GM12872 (cell line): ENCODE data around the gene CDC42.

Source experiments
- TF ChIP-seq, protein P1 (sequence below): IDR thresholded peaks from 3 replicates; pipeline ENCODE4 v1.5.1; 2011; ENCODE audit warnings: low read depth, mild to moderate bottlenecking, low read length, moderate library complexity; ENCODE audit not compliant: insufficient read depth

The CDC42 gene

DNA sequence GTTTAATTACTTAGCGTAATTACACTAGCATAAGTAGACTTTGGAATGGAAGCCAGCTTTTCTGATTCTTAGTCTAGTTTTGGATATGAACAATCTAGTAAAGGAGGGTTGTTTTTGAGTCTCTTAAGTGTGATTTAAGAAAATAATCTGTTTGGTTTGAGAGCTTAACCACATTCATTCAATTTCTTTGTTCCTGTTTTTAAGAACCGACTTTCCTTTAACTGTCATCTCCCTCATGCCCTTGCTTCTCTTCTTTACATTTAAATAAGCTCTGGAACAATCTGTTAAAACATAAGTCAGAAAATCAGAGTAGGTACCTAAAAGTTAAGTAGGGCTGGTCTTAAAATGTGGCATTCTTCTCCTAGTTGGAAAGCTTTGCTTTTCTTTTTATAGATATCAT lies 27.7 kb downstream of the CDC42 start:
- TF ChIP-seq, protein P1, sequence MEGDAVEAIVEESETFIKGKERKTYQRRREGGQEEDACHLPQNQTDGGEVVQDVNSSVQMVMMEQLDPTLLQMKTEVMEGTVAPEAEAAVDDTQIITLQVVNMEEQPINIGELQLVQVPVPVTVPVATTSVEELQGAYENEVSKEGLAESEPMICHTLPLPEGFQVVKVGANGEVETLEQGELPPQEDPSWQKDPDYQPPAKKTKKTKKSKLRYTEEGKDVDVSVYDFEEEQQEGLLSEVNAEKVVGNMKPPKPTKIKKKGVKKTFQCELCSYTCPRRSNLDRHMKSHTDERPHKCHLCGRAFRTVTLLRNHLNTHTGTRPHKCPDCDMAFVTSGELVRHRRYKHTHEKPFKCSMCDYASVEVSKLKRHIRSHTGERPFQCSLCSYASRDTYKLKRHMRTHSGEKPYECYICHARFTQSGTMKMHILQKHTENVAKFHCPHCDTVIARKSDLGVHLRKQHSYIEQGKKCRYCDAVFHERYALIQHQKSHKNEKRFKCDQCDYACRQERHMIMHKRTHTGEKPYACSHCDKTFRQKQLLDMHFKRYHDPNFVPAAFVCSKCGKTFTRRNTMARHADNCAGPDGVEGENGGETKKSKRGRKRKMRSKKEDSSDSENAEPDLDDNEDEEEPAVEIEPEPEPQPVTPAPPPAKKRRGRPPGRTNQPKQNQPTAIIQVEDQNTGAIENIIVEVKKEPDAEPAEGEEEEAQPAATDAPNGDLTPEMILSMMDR = no peak

- TF ChIP-seq, protein P1 = no peak
Measured at GRCh38 chr1:22088331-22088730, 35.8 kb downstream of the CDC42 start.

DNA sequence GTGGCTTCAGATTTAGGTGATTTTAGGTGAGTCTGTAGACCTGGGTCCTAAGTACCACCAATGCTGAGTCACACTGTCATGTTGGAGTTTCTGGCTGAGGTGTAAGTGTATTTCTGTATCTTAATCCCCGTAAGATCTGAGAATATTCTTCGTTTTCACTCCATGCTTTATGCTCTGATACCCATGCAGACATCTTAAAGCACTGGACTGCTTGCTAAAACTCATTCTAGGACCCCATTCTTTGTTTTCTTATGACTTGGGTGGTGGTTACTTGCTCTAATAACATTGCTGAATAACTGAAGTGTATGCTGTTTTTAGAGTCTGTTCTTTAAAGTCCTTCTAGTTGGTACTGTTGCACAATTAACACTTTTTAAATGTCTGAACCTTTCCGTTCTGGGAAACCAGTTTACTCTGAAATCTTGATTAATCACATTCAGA lies 36.6 kb downstream of the CDC42 start:
- TF ChIP-seq, protein P1 = no peak

- TF ChIP-seq, protein P1 = no peak
Measured at GRCh38 chr1:22089787-22090186, 37.3 kb downstream of the CDC42 start.

DNA sequence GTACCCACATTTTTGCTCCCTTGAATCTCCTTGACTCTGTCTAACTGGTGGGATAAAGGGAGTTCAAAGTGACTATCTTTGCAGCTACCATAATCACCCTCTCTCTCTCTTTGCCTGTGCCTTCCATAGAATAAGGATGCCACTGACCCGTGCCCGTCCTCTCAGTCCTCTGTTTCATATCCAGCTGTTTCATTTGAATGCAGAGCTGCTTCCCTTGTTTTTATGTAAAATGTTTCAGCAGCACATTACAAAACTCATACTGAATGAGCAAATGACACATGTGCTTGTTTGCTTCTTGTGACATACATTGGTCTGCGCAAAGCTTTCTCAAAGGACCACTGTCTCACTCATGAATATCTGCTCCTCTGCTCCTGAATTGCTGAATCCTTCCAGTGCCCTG lies 38.4 kb downstream of the CDC42 start:
- TF ChIP-seq, protein P1 = no peak

DNA sequence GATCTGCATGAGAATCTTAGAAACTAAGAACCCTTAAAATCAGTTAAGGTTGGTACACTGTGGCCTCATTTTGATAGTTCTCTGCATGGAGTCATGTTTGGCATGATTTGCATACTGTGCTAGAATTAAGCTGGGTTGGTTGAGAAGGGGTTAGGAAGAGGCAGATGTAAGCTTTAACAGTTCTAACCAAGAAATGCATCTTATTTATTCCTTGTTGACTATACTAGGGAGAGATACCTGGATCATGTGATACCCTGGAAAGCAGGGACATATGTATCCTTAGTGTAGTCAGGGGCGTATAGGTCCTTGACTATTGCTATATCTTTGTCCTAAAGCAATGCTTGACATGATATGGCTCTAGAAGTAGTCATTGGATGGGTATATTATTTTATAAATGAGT lies 41.0 kb downstream of the CDC42 start:
- TF ChIP-seq, protein P1 = no peak

- TF ChIP-seq, protein P1 = no peak
Measured at GRCh38 chr1:22096036-22096435, 43.5 kb downstream of the CDC42 start.

DNA sequence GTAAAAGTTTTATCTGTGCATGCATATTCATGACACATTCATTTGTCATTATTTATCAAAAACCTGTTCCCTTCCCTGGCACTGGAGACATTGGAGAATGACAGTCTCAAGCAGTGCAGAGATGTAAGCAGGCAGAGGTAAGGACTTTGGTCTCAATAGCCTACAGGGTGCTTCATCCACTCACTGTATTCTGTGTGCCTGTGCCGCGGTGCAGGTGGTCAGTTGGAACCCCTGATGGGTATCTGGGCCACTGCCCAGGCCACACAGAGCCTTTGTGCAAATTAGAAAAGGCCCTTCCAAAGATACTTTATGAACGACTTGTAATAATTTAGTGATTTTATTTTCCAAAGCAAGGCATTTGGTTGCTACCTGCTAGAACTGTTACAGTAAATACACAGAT lies 44.0 kb downstream of the CDC42 start:
- TF ChIP-seq, protein P1 = no peak
